Loucy (cell line): Measurements from ENCODE around the gene OSBPL3.

ENCODE experiments used
- H2AFZ ChIP-seq: fragments of 200-600 bp; sonication (generic); 2 replicates; pipeline ENCODE4 v1.6.0; 2016; ENCODE audit warnings: antibody characterized with exemption, mild to moderate bottlenecking, low read length, moderate library complexity
- H3F3A ChIP-seq: fragments of 200-600 bp; 2 replicates; pipeline ENCODE4 v1.6.0; 2016; ENCODE audit warnings: antibody characterized with exemption, low read depth, mild to moderate bottlenecking
- H3K27me3 ChIP-seq: fragments of 200-600 bp; sonication (generic); 2 replicates; pipeline ENCODE4 v1.6.1; 2014; ENCODE audit warnings: low read length, mild to moderate bottlenecking; ENCODE audit not compliant: insufficient read depth, poor library complexity, severe bottlenecking
- H3K36me3 ChIP-seq: fragments of 200-600 bp; sonication (generic); 2 replicates; pipeline ENCODE4 v1.6.1; 2016; ENCODE audit warnings: low read length; ENCODE audit not compliant: insufficient read depth
- H3K4me1 ChIP-seq: fragments of 200-600 bp; sonication (generic); 2 replicates; pipeline ENCODE4 v1.5.1; 2014; ENCODE audit warnings: low read length, mild to moderate bottlenecking; ENCODE audit not compliant: insufficient read depth, poor library complexity, severe bottlenecking
- H3K4me2 ChIP-seq: fragments of 200-600 bp; sonication (generic); 2 replicates; pipeline ENCODE4 v1.6.0; 2014; ENCODE audit warnings: antibody characterized with exemption, low read length, low read depth, mild to moderate bottlenecking; ENCODE audit not compliant: poor library complexity, severe bottlenecking
- H3K4me3 ChIP-seq: fragments of 200-600 bp; sonication (generic); 2 replicates; pipeline ENCODE4 v1.5.1; 2014; ENCODE audit warnings: low read length, mild to moderate bottlenecking, mixed read lengths; ENCODE audit not compliant: poor library complexity, severe bottlenecking
- H3K79me2 ChIP-seq: fragments of 200-600 bp; sonication (generic); 2 replicates; pipeline ENCODE4 v1.6.1; 2014; ENCODE audit warnings: low read length; ENCODE audit not compliant: insufficient read depth
- H3K9ac ChIP-seq: fragments of 200-600 bp; sonication (generic); 2 replicates; pipeline ENCODE4 v1.6.0; 2014; ENCODE audit warnings: mild to moderate bottlenecking, low read depth, low read length, moderate library complexity; ENCODE audit not compliant: poor library complexity, severe bottlenecking
- H3K9me2 ChIP-seq: fragments of 200-600 bp; sonication (generic); replicated peaks from 2 replicates; pipeline ENCODE4 v1.6.1; 2016; ENCODE audit warnings: low read depth, low read length, mixed read lengths
- H3K9me3 ChIP-seq: fragments of 200-600 bp; sonication (generic); 2 replicates; pipeline ENCODE4 v1.6.1; 2014; ENCODE audit warnings: mild to moderate bottlenecking, antibody characterized with exemption, low read length, low read depth; ENCODE audit not compliant: insufficient read depth
- H4K20me1 ChIP-seq: fragments of 200-600 bp; sonication (generic); 2 replicates; pipeline ENCODE4 v1.6.0; 2014; ENCODE audit warnings: antibody characterized with exemption, low read length, mild to moderate bottlenecking; ENCODE audit not compliant: insufficient read depth, poor library complexity, severe bottlenecking
- CTCF ChIP-seq: fragments of 200-600 bp; sonication (generic); conservative IDR thresholded peaks from 2 replicates; pipeline ENCODE4 v1.5.1; 2014; ENCODE audit warnings: mild to moderate bottlenecking, antibody characterized with exemption, low read length
- EZH2phosphoT487 ChIP-seq: fragments of 200-600 bp; IDR thresholded peaks from 2 replicates; pipeline ENCODE4 v1.6.1; 2018; ENCODE audit warnings: antibody characterized with exemption, mild to moderate bottlenecking, moderate library complexity, borderline replicate concordance

OSBPL3 gene

DNA sequence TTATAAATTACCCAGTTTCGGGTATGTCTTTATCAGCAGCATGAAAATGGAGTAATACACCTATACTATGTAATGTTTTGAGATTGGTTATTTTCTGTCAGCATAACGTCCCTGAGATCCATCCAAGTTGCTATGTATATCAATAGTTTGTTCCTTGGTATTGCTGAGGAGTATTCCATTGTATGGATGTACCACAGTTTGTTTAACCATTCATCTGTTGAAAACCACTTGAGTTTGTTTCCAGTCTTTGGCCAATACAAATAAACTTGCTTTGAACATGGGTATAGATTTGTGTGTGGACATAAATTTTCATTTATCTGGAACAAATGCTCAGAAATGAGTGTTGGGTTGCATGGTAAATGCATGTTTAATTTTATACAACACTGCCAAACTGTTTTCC lies 119.4 kb downstream of the OSBPL3 start:
- Histone ChIP-seq H3K79me2 (no peaks in the 10 kb centered on the region), H3K27me3 (no peaks in the 10 kb centered on the region), H3K4me1 (no peaks in the 10 kb centered on the region), H3K4me3 (no peak overlapping the region), H3K4me2 (no peak overlapping the region), H3K9ac (no peak overlapping the region), H3K9me3 (no peaks in the 10 kb centered on the region), H3K36me3 (peaks cover 63% of the 10 kb centered on the region), H2AFZ (no peak overlapping the region), H3K9me2 (no peaks in the 10 kb centered on the region), H3F3A (no peaks in the 10 kb centered on the region), H4K20me1 (no peaks in the 10 kb centered on the region)
- TF ChIP-seq CTCF: no peak
- no peak for TF ChIP-seq EZH2phosphoT487

DNA sequence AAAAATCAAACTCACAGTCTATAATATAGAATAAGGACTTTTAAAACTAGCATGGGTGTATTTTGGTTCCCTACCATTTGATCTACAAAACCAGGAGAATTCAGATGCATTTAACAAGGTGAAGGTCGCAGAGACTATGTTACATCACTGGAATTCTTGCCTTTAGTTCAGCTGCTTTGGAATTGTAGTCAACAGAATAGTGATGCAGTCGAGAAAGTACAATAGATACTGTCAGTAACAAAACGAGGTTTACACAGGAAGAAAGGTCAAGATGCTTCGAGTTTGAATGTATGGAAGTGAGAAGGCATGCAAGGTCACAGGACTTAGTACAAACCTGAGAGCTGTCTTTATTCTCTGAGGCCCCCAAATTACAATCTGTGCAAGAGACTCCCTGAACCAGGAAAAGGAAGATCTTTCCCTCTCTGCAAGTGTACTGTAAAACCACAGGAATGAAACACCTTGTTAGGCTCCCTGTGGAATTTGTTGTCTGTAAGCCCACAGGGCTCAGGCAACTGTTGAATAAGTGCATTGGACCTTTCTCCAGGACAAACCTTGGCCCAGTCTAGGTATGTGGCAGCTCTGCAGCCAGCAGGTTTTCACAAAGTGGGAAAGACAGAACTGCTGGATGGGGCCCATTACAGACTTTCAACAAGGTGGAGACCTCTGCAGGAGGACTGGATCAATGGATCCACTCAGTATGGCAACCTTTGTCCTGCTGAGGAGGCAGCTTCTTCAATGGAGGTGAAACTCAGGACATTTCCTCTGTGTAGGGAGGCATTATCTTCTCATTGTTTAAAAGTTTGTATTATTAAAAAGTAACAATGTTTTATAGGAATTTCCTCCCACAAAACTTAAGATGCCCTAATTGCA lies 121.6 kb downstream of the OSBPL3 start:
- Histone ChIP-seq H3K36me3 (peaks cover 51% of the 10 kb centered on the region), H3K9me3 (no peaks in the 10 kb centered on the region), H3K27me3 (no peaks in the 10 kb centered on the region), H2AFZ (no peak overlapping the region), H3K4me1 (peaks cover 6% of the 10 kb centered on the region), H3K4me2 (no peak overlapping the region), H3K9me2 (no peaks in the 10 kb centered on the region), H3K79me2 (no peaks in the 10 kb centered on the region), H3F3A (no peaks in the 10 kb centered on the region), H4K20me1 (no peaks in the 10 kb centered on the region), H3K9ac (no peak overlapping the region), H3K4me3 (no peak overlapping the region)
- no peak for TF ChIP-seq CTCF
- TF ChIP-seq EZH2phosphoT487: no peak

DNA sequence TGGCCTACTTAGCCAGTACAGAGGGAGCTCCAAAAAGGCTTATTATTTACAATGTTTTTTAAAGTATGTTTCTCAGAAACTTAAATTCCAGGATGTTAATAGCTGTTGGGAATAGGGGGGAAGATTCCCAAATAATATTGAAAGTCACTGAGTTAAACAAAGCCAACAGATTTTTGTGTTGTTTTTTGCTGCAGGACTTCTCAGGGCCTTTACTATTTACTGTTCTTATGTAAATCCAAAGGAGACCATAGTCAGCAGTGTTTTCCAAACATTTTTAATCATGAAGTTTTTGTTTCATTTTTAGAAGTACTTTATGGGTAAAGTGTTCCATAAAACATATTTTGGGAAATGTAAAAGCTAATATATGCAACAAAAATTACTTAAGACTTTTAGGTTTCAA lies 122.4 kb downstream of the OSBPL3 start:
- H3K79me2 ChIP-seq: no peaks in the 10 kb centered on the region
- H3F3A ChIP-seq: no peaks in the 10 kb centered on the region
- no peak for TF ChIP-seq EZH2phosphoT487
- TF ChIP-seq CTCF: no peak
- peaks cover 45% of the 10 kb centered on the region for H3K36me3 ChIP-seq
- H4K20me1 ChIP-seq: no peaks in the 10 kb centered on the region
- no peaks in the 10 kb centered on the region for H3K9me3 ChIP-seq
- H3K4me1 ChIP-seq: peaks cover 6% of the 10 kb centered on the region
- no peak overlapping the region for H3K4me2 ChIP-seq
- H3K9me2 ChIP-seq: no peaks in the 10 kb centered on the region
- no peaks in the 10 kb centered on the region for H3K27me3 ChIP-seq
- no peak overlapping the region for H3K4me3 ChIP-seq
- no peak overlapping the region for H3K9ac ChIP-seq
- no peak overlapping the region for H2AFZ ChIP-seq
